Right lung (tissue), 5 donors: ENCODE results near the gene SLC39A13. TPM values are rescaled to one million over a fixed set of nuclear protein-coding genes. Genes with fewer than 3 reads are reported as not detected.
A peak's percentile ranks its signal among the peaks of the same experiment; 100 is the strongest.

Source experiments
- DNase-seq, 2 donors: peaks; one replicate each; pipeline ENCODE4 v3.0.0-alpha.2; 2013
- polyA plus RNA-seq, 5 donors: library from polyadenylated mRNA; unstranded; fragments of 120-200 nt; gene quantifications; one replicate each; pipeline versions ENCODE4 v1.2.1 to v1.2.3, GENCODE V29; 2013; ENCODE audit warnings: inconsistent platforms in 1 of 5, low replicate concordance in 1 of 5; ENCODE audit not compliant: insufficient read length in 5 of 5, insufficient read depth in 1 of 5

The SLC39A13 gene
- polyA plus RNA-seq, 5 donors = 23.0 to 54.0 (median 35.4) TPM

DNA sequence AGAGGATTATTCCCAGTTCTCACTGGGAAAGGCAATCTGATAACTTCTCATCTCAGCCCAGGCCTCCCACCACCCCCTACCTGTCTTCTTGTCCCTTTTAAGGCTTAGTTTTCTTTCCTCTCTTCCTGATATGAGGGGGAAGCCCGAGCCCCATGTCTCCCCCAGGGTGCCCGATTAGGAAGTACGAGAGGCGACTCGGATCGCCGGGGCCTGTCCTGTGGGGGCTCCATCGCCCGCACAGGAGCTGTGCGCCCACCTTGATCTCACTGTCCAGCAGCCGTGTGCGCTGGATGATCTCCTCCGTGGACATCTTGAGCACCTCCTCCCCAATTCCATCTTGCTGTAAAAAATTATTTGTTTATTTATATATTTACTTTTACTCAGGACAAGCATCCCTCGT is 17.2 kb downstream of the SLC39A13 start:
- DNase-seq = no peak

GRCh38 chr11:47426062-47426956 is 17.9 kb downstream of the SLC39A13 start, which contains the start of gene PSMC3:
PSMC3 (minus strand) TSS chr11:47426439; CDS start chr11:47426279, 160 bp downstream.
- peak; percentile 97 for DNase-seq

GRCh38 chr11:47430524-47430923 is 22.1 kb downstream of the SLC39A13 start:
- no peak for DNase-seq

- DNase-seq = no peak
These were observed 23.1 kb downstream of the SLC39A13 start for GRCh38 chr11:47431356-47432083.

GRCh38 chr11:47433157-47433556 is 24.8 kb downstream of the SLC39A13 start:
- no peak for DNase-seq

GRCh38 chr11:47434011-47434786 is 25.8 kb downstream of the SLC39A13 start:
- DNase-seq = no peak

GRCh38 chr11:47435687-47436086 is 27.3 kb downstream of the SLC39A13 start:
- DNase-seq = no peak

GRCh38 chr11:47436726-47437125 is 28.3 kb downstream of the SLC39A13 start:
- DNase-seq = no peak

- DNase-seq = no peak
These were observed 28.9 kb downstream of the SLC39A13 start for GRCh38 chr11:47437218-47437745.

GRCh38 chr11:47437746-47438418 is 29.5 kb downstream of the SLC39A13 start:
- DNase-seq = no peak

DNA sequence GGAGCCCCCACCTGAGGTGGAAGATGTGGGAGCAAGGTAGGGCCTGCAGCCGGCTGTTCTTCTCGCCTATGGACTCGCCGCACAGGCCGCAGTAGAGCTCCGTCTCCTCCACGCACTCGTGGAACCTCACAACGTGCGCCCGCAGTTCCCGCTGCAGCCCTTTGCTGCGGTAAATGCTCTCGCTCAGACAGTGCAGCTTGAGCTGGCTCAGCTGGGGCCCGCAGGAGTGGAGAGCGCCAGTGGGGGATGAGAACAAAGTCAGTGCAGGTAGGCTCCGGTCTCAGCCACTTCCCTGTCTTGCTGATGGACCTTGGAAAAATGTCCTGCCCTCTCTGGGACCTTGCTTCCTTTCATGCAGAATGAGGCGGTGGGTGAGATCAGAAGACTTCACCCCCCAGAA is 30.3 kb downstream of the SLC39A13 start:
- DNase-seq = no peak

DNA sequence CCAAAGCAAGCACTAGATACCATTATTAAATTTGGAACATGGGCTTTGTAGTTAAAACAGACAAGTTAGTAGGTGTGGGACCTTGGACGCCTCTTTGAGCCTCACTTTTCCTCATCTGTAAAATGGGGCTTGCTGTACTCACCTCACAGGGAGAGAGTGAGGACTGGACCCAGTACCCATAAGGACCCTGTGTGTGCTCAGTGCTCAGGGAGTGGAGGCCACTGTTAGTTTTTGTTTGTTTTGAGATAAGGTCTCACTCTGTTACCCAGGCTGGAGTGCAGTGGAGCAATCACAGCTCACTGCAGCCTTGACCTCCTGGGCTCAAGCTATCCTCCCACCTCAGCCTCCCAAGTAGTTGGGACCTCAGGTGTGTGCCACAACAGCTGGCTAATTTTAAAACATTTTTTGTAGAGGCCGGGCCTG is 31.7 kb downstream of the SLC39A13 start:
- DNase-seq = no peak

DNA sequence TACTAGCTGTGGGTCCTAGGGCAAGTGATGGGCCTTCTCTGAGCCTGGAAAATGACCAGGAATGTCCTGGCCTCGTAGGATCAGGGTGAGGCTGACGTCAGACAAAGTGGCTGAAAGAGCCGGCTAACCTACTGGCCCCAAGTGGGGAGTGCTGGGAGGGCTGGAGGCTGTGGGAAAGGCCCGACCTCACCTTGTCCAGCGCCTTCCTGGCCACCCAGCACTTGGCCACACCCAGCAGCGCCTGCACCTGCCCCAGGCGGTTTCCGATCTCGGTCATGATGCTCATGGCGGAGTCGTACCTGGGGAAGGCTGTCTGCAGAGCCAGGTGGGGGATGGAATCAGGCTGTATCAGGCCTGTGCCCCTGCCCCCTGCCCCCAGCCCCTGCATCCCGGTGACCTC is 33.0 kb downstream of the SLC39A13 start:
- DNase-seq = no peak

DNA sequence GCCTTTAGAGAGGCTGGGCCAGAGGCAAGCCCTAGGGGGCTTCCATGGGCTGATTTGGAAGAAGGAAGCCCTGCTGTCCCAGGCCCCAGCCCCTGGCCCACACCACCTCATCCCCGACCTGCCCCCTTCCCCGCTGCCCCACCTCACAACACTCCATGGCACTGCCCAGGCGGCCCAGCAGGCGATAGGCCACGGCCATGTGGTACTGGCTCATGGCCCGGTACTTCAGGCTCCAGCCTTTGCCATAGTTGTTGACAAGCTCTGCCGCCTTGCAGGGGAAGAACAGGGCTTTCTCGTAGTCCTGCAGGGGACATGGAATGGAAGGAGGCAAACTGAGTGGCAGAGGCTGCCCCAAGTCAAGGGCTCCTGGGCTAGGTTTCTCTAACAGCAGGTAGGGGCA is 34.1 kb downstream of the SLC39A13 start:
- no peak for DNase-seq

DNA sequence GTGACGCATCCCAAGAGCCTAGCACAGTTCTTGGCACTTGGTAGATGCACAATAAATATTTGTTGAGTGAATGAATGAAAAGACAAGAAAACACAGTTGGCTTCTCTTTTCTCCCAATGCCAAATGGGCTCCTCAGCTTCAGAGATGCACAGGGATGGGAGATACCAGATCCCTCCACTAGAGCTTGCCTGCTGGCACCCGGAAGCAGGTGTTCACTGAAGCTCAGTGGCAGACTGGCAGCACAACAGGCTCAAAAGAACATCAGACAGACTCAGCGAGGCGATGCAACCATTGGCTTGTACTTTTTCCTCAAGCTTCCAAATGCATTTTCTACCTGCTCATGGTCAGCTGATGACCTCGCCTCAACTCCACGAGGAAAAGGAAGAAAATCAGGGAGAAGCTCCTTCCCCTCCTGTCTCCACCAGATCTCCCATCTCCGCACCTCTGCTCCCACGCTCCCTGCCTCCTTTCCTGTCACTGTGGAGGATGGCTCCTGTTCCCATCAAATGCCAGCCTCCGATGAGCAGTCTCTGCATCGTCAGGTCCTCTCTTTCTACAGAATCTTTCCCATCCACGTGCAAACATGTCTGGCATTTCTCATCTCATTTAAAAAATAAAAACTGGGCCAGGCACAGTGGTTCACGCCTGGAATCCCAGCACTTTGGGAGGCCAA is 34.8 kb downstream of the SLC39A13 start:
- no peak for DNase-seq

DNA sequence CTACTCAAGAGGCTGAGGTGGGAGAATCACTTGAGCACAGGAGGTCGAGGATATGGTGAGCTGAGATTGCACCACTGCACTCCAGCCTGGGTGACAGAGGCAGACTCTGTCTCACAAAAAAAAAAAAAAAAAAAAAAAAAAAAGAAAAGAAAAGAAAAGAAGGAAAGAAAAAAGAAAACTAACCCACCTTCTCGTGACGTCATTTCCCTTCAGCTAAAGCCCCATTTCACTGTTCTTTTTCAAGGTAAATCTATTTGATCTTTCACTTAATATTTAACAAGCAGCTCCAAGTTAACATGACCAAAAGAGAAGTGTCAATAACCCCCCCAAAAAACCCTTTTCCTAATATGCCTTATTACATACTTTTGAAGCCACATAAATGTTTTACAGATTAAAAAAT is 35.4 kb downstream of the SLC39A13 start:
- DNase-seq = no peak

DNA sequence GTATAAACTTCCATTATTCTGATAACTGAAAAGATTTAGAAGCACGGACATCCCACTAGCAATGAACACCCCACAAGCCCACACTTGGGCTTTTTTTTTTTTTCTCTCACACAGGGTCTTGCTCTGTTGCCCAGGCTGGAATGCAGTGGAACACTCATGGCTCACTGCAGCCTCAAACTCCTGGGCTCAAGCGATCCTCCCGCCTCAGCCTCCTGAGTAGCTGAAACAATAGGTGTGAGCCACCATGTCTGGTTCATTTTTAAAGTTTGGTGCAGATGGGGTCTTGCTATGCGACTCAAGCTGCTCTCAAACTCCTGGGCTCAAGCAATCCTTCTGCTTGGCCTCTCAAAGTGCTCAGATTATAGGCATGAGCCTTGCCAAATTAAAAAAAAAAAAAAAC is 37.5 kb downstream of the SLC39A13 start:
- no peak for DNase-seq

- DNase-seq = no peak
These were observed 38.4 kb downstream of the SLC39A13 start for GRCh38 chr11:47446833-47447232.

DNA sequence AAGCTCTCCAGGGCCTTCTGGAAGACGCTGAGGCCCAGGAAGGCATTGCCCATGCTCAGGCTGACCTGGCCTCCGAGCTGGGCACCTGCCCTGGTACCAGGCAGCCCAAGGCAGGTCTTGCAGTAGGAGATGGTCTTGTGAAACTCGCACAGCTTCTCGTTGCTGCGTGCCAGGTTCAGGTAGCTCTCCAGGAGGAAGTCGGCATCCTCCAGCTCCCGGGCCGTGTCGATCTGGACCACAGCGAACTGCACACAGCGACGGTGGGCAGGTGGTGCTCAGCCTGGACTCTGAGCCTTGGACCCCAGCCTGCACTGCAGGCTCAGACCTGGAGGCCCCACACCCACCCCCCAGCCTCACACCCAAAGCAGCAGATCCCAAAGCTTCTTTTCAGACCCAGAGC is 39.5 kb downstream of the SLC39A13 start:
- no peak for DNase-seq

DNA sequence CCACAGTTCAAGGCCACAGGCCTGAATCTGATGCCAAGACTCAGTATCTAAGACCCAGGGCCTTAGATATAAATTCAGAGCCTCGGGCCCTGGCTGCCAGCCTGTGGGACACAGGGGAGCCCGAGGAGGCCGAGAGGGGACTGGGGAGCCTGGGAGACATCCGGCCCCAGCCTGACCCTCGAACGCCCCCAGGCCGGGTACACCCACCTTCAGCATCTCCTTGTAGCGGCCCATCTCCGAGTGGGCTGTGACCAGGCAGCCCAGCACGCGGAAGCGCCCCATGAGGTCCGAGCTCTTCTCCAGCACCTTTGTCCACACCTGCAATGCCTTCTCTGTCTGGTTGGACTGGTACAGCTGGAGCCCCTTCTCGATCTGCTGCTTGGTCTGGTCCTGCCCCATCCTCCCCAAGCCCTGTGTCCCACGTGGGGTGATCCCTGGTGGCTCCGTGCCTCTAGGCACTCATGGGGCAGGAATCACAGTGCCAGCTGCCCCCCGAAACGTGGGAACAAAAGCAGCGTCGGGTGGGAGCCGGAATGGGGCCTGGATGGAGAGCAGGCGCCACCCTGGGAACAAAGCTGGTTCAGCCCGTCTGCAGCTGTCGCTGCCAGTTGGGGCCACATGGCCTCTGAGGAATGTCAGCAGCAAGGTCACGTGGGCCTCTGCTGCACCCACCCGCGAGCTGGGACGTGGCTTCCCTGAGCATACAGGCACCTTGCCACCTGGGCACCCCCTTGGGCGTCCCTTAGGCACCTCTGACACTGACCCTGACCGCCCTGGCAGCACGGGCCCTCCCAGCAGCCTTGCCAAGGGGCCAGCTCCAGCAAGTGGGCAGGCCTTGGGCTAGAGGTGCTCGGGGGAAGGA is 40.4 kb downstream of the SLC39A13 start, which contains the start of gene RAPSN:
RAPSN (minus strand) TSS at position 571 of the 862 bp plus-strand sequence; CDS start at position 399, 172 bp downstream.
- DNase-seq = no peak
